Adrenal gland (tissue), 12 donors: Measurements from ENCODE around the gene SLC13A4. TPM values are rescaled to one million over a fixed set of nuclear protein-coding genes. Genes with fewer than 3 reads are reported as not detected.

Experiments used
- DNase-seq, 7 donors: peaks; one replicate each; pipeline ENCODE4 v3.0.0-alpha.2; 2019 to 2020
- H3K27ac ChIP-seq, 5 donors: fragments of 200-600 bp; sonication (generic) in 4 of 5; 1 replicate in 3 of 5; 2 replicates in 2 of 5; pipeline versions ENCODE4 v1.5.1 to v1.8.0; 2016 to 2020; ENCODE audit warnings: mild to moderate bottlenecking in 1 of 5
- H3K27me3 ChIP-seq: fragments of 200-600 bp; 2 replicates; pipeline ENCODE4 v1.8.0; 2021
- H3K36me3 ChIP-seq, 2 donors: fragments of 200-600 bp; replicated peaks in 1 of 2; 1 replicate in 1 of 2; 2 replicates in 1 of 2; pipeline versions ENCODE4 v1.5.1 to v1.8.0; 2018 to 2022
- H3K4me1 ChIP-seq, 2 donors: fragments of 200-600 bp; replicated peaks in 1 of 2; 1 replicate in 1 of 2; 2 replicates in 1 of 2; pipeline versions ENCODE4 v1.5.1 to v1.8.0; 2018 to 2021
- H3K4me3 ChIP-seq, 4 donors: fragments of 200-600 bp; sonication (generic) in 3 of 4; one replicate each; pipeline ENCODE4 v1.5.1; 2016 to 2018
- H3K9me3 ChIP-seq, 3 donors: fragments of 200-600 bp; sonication (generic) in 1 of 3; replicated peaks in 1 of 3; 1 replicate in 2 of 3; 2 replicates in 1 of 3; pipeline versions ENCODE4 v1.5.1 to v1.8.0; 2016 to 2021
- CTCF ChIP-seq, 6 experiments: fragments of 450-650 bp in 4 of 6; fragments of 200-600 bp in 2 of 6; sonication (generic) in 1 of 6; IDR thresholded peaks; 1 replicate in 5 of 6; 2 replicates in 1 of 6; pipeline versions ENCODE4 v1.5.1 to v1.8.0; 2016 to 2021; ENCODE audit warnings: antibody characterized with exemption in 6 of 6, mild to moderate bottlenecking in 2 of 6, moderate library complexity in 1 of 6
- POLR2A ChIP-seq, 2 donors: fragments of 450-650 bp; IDR thresholded peaks; one replicate each; pipeline ENCODE4 v1.6.1; 2017; ENCODE audit warnings: antibody characterized with exemption in 2 of 2, mild to moderate bottlenecking in 2 of 2, moderate library complexity in 1 of 2
- WGBS, 4 donors: extraction: QIAGEN DNeasy Blood & Tissue Kit in 2 of 4; methylation state at CpG; one replicate each; pipeline versions ENCODE4 v1.1.5 to v1.1.7; 2013 to 2017; 5-methylcytosine and 5-hydroxymethylcytosine counted together
- intact Hi-C, 2 donors: fragments of 100-400 bp; cut with DNase I; formaldehyde crosslinking; loops; one replicate each; pipeline versions ENCODE4 v1.14.1 to v1.15.0; 2022 to 2023
- polyA plus RNA-seq, 3 donors: library from polyadenylated mRNA; stranded (reverse); fragments of 200-250 nt in 2 of 3; fragments of 350-450 nt in 1 of 3; fragmentation: Illumina TruSeq in 1 of 3; extraction: RNeasy Lipid Tissue Mini Kit (QIAGEN cat#74804) in 1 of 3; gene quantifications; one replicate each; pipeline ENCODE4 v1.2.3, GENCODE V29; 2013 to 2014
- total RNA-seq, 9 donors: library from RNA; depleted of rRNA in 4 of 9; stranded (reverse); fragments of >200 nt in 4 of 9; fragments of 120-200 nt in 1 of 9; fragmentation: NEBNext Ultra II Directional in 1 of 9; extraction: Animal tissue kit (Norgen Biotek cat#: 25700) in 1 of 9; gene quantifications; one replicate each; pipeline versions ENCODE4 v1.1.0 to v1.2.4, GENCODE V29; 2013 to 2023
- donor health status: healthy with polysubstance abuse.
- donor health status: Bipolar disorder and iron deficiency.
- donor health status: DM: yes; HTN: yes; CAD: no.
- donor health status: DM: no; HTN: no; CAD: no.
- donor health status: DM: no; HTN: no; CAD: no.
- donor health status: DM: yes; HTN: yes; CAD: no.

Gene SLC13A4
- total and polyA plus RNA-seq, 12 donors: 0.14 to 0.97 (median 0.24) TPM; not detected in 6

- no peak overlapping the region for H3K27ac ChIP-seq
- WGBS, 4 donors: 71 to 80% (median 76%) methylated on average over 5 of the region's 5 CpGs
- no peak overlapping the region for H3K4me3 ChIP-seq
Observed at GRCh38 chr7:135773464-135773863, 45.5 kb upstream of the SLC13A4 start.

GRCh38 chr7:135772639-135773222 is 44.7 kb upstream of the SLC13A4 start:
- intact Hi-C loops: no loop called here
- Histone ChIP-seq H3K4me1 (no peaks in the 10 kb centered on the region), H3K4me3 (no peak overlapping the region), H3K36me3 (no peaks in the 10 kb centered on the region), H3K27me3 (no peaks in the 10 kb centered on the region), H3K9me3 (no peaks in the 10 kb centered on the region), H3K27ac (peak overlapping the region in 2 of 5 donors; percentile 50 to 61)
- DNase-seq: no peak
- 70 to 76% (median 73%) methylated on average over 7 to 8 of the region's 8 CpGs for WGBS, 4 donors
- TF ChIP-seq POLR2A (IDR thresholded peaks at IDR 0.05): no peak
- TF ChIP-seq CTCF (IDR thresholded peaks at IDR 0.05): no peak

More at GRCh38 chr7:135773464-135773863, 45.5 kb upstream of the SLC13A4 start:
- Histone ChIP-seq H3K9me3 (no peaks in the 10 kb centered on the region), H3K4me1 (no peaks in the 10 kb centered on the region), H3K36me3 (no peaks in the 10 kb centered on the region), H3K27me3 (no peaks in the 10 kb centered on the region)
- TF ChIP-seq POLR2A (IDR thresholded peaks at IDR 0.05) (no peak), CTCF (IDR thresholded peaks at IDR 0.05) (no peak)
- no peak for DNase-seq
- intact Hi-C loops: no loop called here

- no peak for TF ChIP-seq CTCF (IDR thresholded peaks at IDR 0.05)
- TF ChIP-seq POLR2A (IDR thresholded peaks at IDR 0.05): no peak
- peak overlapping the region in 2 of 5 donors; percentile 50 to 61 for H3K27ac ChIP-seq
- WGBS, 4 donors: 55 to 76% (median 67%) methylated on average over 4 of the region's 4 CpGs
Observed at GRCh38 chr7:135771961-135772638, 44.1 kb upstream of the SLC13A4 start.

GRCh38 chr7:135771051-135771450 is 43.1 kb upstream of the SLC13A4 start:
- DNase-seq: no peak
- intact Hi-C loops: no loop called here
- no peaks in the 10 kb centered on the region for H3K9me3 ChIP-seq
- H3K4me3 ChIP-seq: no peak overlapping the region
- no peak overlapping the region for H3K27ac ChIP-seq
- 67 to 88% (median 76%) methylated on average over 1 of the region's 1 CpG for WGBS, 4 donors
- H3K36me3 ChIP-seq: no peaks in the 10 kb centered on the region
- TF ChIP-seq POLR2A (IDR thresholded peaks at IDR 0.05): no peak
- H3K4me1 ChIP-seq: no peaks in the 10 kb centered on the region
- no peaks in the 10 kb centered on the region for H3K27me3 ChIP-seq

More at GRCh38 chr7:135771961-135772638, 44.1 kb upstream of the SLC13A4 start:
- Histone ChIP-seq H3K4me1 (no peaks in the 10 kb centered on the region), H3K4me3 (no peak overlapping the region), H3K9me3 (no peaks in the 10 kb centered on the region), H3K36me3 (no peaks in the 10 kb centered on the region), H3K27me3 (no peaks in the 10 kb centered on the region)
- intact Hi-C loops: no loop called here
- DNase-seq: no peak
